ENCODE data around the gene CHST11.

Gene CHST11

DNA sequence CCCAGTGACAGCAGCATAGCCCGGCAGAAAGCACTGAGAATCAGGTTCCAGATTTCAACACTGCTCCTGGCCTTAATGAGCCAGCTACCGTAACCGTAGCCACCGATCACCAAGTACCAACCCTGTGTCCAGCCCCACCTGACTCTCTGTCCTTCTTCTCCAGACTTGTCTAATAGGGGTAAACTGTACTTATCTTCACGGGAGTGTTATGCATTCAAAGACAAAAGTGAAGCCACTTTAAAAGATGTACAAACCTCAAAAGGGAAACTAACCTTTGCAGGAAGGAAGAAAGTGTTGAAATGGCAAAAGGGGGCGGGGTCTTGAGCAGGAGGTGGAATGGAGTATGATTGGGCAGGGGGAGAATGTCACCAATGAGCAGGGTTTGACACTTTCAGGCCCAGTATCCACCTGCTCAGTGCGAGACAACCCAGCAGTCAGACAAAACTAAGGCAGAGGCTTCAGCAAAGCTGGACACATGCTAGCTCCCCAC is 226.1 kb downstream of the CHST11 start:
- Histone ChIP-seq H3K27me3 (ENCODE audit: control insufficient read depth in 1 of 2, insufficient read depth in 2 of 2, low read length in 2 of 2) (no peaks in the 10 kb centered on the region), H3K36me3 (ENCODE audit: insufficient read depth, low read length) (no peaks in the 10 kb centered on the region), H3K9me3 (ENCODE audit: low read length) (no peaks in the 10 kb centered on the region), H3K27ac (ENCODE audit: low read depth, low read length) (peak overlapping the region; percentile 31), H3K9ac (ENCODE audit: low read length) (no peak overlapping the region), H3K4me1 (ENCODE audit: insufficient read depth, low read length) (peaks cover 40% of the 10 kb centered on the region), H3K4me3 (ENCODE audit: low read depth in 1 of 2, low read length in 2 of 2) (no peak overlapping the region)

- Histone ChIP-seq H3K9me3 (ENCODE audit: low read length) (no peaks in the 10 kb centered on the region), H3K27me3 (ENCODE audit: control insufficient read depth in 1 of 2, insufficient read depth in 2 of 2, low read length in 2 of 2) (no peaks in the 10 kb centered on the region), H3K9ac (ENCODE audit: low read length) (no peak overlapping the region), H3K36me3 (ENCODE audit: insufficient read depth, low read length) (no peaks in the 10 kb centered on the region), H3K4me1 (ENCODE audit: insufficient read depth, low read length) (peaks cover 40% of the 10 kb centered on the region), H3K27ac (ENCODE audit: low read depth, low read length) (no peak overlapping the region), H3K4me3 (ENCODE audit: low read depth in 1 of 2, low read length in 2 of 2) (no peak overlapping the region)
These were observed 227.2 kb downstream of the CHST11 start for GRCh38 chr12:104683831-104684503.

DNA sequence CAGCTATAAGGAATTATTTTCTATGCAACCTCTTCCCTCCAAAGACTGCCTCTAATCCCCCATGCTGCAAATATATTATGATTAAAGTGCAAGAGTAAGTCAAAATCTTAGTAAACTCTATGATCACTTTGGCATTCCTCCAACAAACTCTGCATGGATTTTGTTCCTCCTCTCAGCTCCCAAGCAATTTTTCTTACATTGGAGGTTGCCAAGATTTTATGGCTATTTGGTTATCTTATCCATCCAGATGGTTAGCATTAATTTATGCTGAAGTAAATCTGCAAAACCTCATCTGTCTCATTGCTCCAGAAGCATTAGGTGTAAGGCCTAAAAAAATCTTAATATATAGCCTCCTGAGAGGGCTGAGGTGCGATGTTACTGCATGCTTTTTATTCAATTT is 228.1 kb downstream of the CHST11 start:
- no peaks in the 10 kb centered on the region for H3K36me3 ChIP-seq (ENCODE audit: insufficient read depth, low read length)
- no peak overlapping the region for H3K4me3 ChIP-seq (ENCODE audit: low read depth in 1 of 2, low read length in 2 of 2)
- H3K9ac ChIP-seq (ENCODE audit: low read length) = no peak overlapping the region
- no peaks in the 10 kb centered on the region for H3K9me3 ChIP-seq (ENCODE audit: low read length)
- H3K27me3 ChIP-seq (ENCODE audit: control insufficient read depth in 1 of 2, insufficient read depth in 2 of 2, low read length in 2 of 2) = no peaks in the 10 kb centered on the region
- peaks cover 40% of the 10 kb centered on the region for H3K4me1 ChIP-seq (ENCODE audit: insufficient read depth, low read length)
- peak overlapping the region; percentile 9 for H3K27ac ChIP-seq (ENCODE audit: low read depth, low read length)

GRCh38 chr12:104685366-104685765 is 228.6 kb downstream of the CHST11 start:
- Histone ChIP-seq H3K27me3 (ENCODE audit: control insufficient read depth in 1 of 2, insufficient read depth in 2 of 2, low read length in 2 of 2) (no peaks in the 10 kb centered on the region), H3K36me3 (ENCODE audit: insufficient read depth, low read length) (no peaks in the 10 kb centered on the region), H3K4me1 (ENCODE audit: insufficient read depth, low read length) (peaks cover 40% of the 10 kb centered on the region), H3K9me3 (ENCODE audit: low read length) (no peaks in the 10 kb centered on the region), H3K4me3 (ENCODE audit: low read depth in 1 of 2, low read length in 2 of 2) (no peak overlapping the region), H3K27ac (ENCODE audit: low read depth, low read length) (peak overlapping the region; percentile 9), H3K9ac (ENCODE audit: low read length) (no peak overlapping the region)

GRCh38 chr12:104686196-104686595 is 229.4 kb downstream of the CHST11 start:
- Histone ChIP-seq H3K4me1 (ENCODE audit: insufficient read depth, low read length) (peaks cover 40% of the 10 kb centered on the region), H3K9me3 (ENCODE audit: low read length) (no peaks in the 10 kb centered on the region), H3K27me3 (ENCODE audit: control insufficient read depth in 1 of 2, insufficient read depth in 2 of 2, low read length in 2 of 2) (no peaks in the 10 kb centered on the region), H3K27ac (ENCODE audit: low read depth, low read length) (no peak overlapping the region), H3K4me3 (ENCODE audit: low read depth in 1 of 2, low read length in 2 of 2) (no peak overlapping the region), H3K36me3 (ENCODE audit: insufficient read depth, low read length) (no peaks in the 10 kb centered on the region), H3K9ac (ENCODE audit: low read length) (no peak overlapping the region)

- no peaks in the 10 kb centered on the region for H3K9me3 ChIP-seq (ENCODE audit: low read length)
- no peak overlapping the region for H3K9ac ChIP-seq (ENCODE audit: low read length)
- no peaks in the 10 kb centered on the region for H3K36me3 ChIP-seq (ENCODE audit: insufficient read depth, low read length)
- H3K27ac ChIP-seq (ENCODE audit: low read depth, low read length) = no peak overlapping the region
- no peaks in the 10 kb centered on the region for H3K27me3 ChIP-seq (ENCODE audit: control insufficient read depth in 1 of 2, insufficient read depth in 2 of 2, low read length in 2 of 2)
- H3K4me3 ChIP-seq (ENCODE audit: low read depth in 1 of 2, low read length in 2 of 2) = no peak overlapping the region
- peaks cover 32% of the 10 kb centered on the region for H3K4me1 ChIP-seq (ENCODE audit: insufficient read depth, low read length)
These were observed 231.2 kb downstream of the CHST11 start for GRCh38 chr12:104687823-104688573.

DNA sequence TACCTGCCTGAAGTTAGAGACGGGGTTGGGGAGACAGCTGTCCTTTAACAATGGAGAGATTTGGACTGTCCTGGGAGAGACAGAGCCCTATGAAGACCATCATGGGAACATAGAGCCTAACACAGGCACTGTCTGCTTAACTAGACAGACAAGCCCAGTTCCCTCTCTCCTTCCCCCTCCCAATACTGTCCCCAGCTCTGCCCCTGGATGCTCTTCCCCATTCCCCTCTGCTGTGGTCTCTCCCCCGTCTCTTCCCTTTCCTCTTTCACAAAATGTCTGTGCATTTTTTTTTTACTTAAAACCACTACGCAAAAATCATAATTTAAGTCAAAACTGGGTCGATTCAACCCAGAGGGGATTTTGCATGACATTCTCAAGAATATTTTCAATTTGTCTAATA is 232.9 kb downstream of the CHST11 start:
- no peak overlapping the region for H3K9ac ChIP-seq (ENCODE audit: low read length)
- peaks cover 18% of the 10 kb centered on the region for H3K4me1 ChIP-seq (ENCODE audit: insufficient read depth, low read length)
- H3K4me3 ChIP-seq (ENCODE audit: low read depth in 1 of 2, low read length in 2 of 2) = no peak overlapping the region
- H3K27me3 ChIP-seq (ENCODE audit: control insufficient read depth in 1 of 2, insufficient read depth in 2 of 2, low read length in 2 of 2) = no peaks in the 10 kb centered on the region
- no peaks in the 10 kb centered on the region for H3K36me3 ChIP-seq (ENCODE audit: insufficient read depth, low read length)
- H3K27ac ChIP-seq (ENCODE audit: low read depth, low read length) = no peak overlapping the region
- H3K9me3 ChIP-seq (ENCODE audit: low read length) = no peaks in the 10 kb centered on the region

GRCh38 chr12:104691721-104692556 is 235.2 kb downstream of the CHST11 start:
- no peak overlapping the region for H3K9ac ChIP-seq (ENCODE audit: low read length)
- H3K27ac ChIP-seq (ENCODE audit: low read depth, low read length) = no peak overlapping the region
- H3K36me3 ChIP-seq (ENCODE audit: insufficient read depth, low read length) = no peaks in the 10 kb centered on the region
- no peaks in the 10 kb centered on the region for H3K9me3 ChIP-seq (ENCODE audit: low read length)
- peaks cover 7% of the 10 kb centered on the region for H3K4me1 ChIP-seq (ENCODE audit: insufficient read depth, low read length)
- no peak overlapping the region for H3K4me3 ChIP-seq (ENCODE audit: low read depth in 1 of 2, low read length in 2 of 2)
- no peaks in the 10 kb centered on the region for H3K27me3 ChIP-seq (ENCODE audit: control insufficient read depth in 1 of 2, insufficient read depth in 2 of 2, low read length in 2 of 2)

DNA sequence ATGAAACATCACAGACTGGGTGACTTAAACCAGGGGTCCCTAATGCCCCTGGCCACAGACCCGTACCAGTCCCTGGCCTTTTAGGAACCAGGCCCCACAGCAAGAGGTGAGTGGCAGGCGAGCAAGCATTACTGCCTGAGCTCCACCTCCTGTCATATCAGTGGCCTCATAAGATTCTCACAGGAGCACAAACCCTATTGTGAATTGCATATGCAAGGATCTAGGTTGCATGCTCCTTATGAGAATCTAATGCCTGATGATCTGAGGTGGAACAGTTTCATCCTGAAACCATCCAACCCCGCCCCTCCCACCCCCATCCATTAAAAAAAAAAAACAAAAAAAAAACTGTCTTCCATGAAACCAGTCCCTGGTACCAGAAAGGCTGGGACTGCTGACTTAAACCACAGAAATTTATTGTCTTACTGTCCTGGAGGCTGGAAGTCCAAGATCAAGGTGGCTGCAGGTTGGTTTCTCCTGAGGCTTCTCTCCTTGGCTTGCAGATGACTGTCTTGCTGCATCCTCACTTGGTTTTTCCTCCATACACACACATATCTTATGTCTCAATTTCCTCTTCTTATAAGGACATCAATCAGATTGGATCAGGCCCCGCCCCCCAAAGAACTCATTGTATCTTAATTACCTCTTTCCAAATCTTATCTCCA is 235.9 kb downstream of the CHST11 start:
- no peak overlapping the region for H3K4me3 ChIP-seq (ENCODE audit: low read depth in 1 of 2, low read length in 2 of 2)
- H3K27me3 ChIP-seq (ENCODE audit: control insufficient read depth in 1 of 2, insufficient read depth in 2 of 2, low read length in 2 of 2) = no peaks in the 10 kb centered on the region
- H3K9me3 ChIP-seq (ENCODE audit: low read length) = no peaks in the 10 kb centered on the region
- H3K36me3 ChIP-seq (ENCODE audit: insufficient read depth, low read length) = no peaks in the 10 kb centered on the region
- H3K27ac ChIP-seq (ENCODE audit: low read depth, low read length) = no peak overlapping the region
- H3K4me1 ChIP-seq (ENCODE audit: insufficient read depth, low read length) = peaks cover 7% of the 10 kb centered on the region
- H3K9ac ChIP-seq (ENCODE audit: low read length) = no peak overlapping the region

DNA sequence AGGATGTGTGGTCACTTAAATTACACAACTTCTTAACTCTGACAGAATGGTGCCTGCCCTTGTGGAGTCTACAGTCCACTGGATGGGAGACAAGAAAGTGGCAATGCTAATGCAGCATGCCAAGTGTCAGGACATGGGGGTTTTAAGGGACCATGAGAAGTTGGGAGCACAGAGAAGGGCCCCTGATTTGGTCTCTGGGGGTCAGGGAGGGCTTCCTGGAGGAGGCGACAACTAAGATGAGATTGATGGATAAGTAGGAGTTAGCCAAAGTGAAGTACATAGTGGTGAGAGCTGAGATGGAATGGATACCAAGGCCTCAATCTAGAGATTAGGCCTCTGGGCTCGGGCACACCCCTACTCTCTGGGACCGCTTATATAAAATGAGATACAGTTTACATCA is 236.7 kb downstream of the CHST11 start:
- no peaks in the 10 kb centered on the region for H3K27me3 ChIP-seq (ENCODE audit: control insufficient read depth in 1 of 2, insufficient read depth in 2 of 2, low read length in 2 of 2)
- H3K9ac ChIP-seq (ENCODE audit: low read length) = no peak overlapping the region
- H3K27ac ChIP-seq (ENCODE audit: low read depth, low read length) = no peak overlapping the region
- no peaks in the 10 kb centered on the region for H3K9me3 ChIP-seq (ENCODE audit: low read length)
- H3K4me3 ChIP-seq (ENCODE audit: low read depth in 1 of 2, low read length in 2 of 2) = no peak overlapping the region
- H3K36me3 ChIP-seq (ENCODE audit: insufficient read depth, low read length) = no peaks in the 10 kb centered on the region
- peaks cover 7% of the 10 kb centered on the region for H3K4me1 ChIP-seq (ENCODE audit: insufficient read depth, low read length)

- Histone ChIP-seq H3K9me3 (ENCODE audit: low read length) (no peaks in the 10 kb centered on the region), H3K36me3 (ENCODE audit: insufficient read depth, low read length) (no peaks in the 10 kb centered on the region), H3K27me3 (ENCODE audit: control insufficient read depth in 1 of 2, insufficient read depth in 2 of 2, low read length in 2 of 2) (no peaks in the 10 kb centered on the region), H3K4me3 (ENCODE audit: low read depth in 1 of 2, low read length in 2 of 2) (no peak overlapping the region), H3K4me1 (ENCODE audit: insufficient read depth, low read length) (peaks cover 7% of the 10 kb centered on the region), H3K27ac (ENCODE audit: low read depth, low read length) (no peak overlapping the region), H3K9ac (ENCODE audit: low read length) (no peak overlapping the region)
These were observed 237.4 kb downstream of the CHST11 start for GRCh38 chr12:104694161-104694560.
